ENCODE measurements around the gene CHMP5.

The CHMP5 gene

DNA sequence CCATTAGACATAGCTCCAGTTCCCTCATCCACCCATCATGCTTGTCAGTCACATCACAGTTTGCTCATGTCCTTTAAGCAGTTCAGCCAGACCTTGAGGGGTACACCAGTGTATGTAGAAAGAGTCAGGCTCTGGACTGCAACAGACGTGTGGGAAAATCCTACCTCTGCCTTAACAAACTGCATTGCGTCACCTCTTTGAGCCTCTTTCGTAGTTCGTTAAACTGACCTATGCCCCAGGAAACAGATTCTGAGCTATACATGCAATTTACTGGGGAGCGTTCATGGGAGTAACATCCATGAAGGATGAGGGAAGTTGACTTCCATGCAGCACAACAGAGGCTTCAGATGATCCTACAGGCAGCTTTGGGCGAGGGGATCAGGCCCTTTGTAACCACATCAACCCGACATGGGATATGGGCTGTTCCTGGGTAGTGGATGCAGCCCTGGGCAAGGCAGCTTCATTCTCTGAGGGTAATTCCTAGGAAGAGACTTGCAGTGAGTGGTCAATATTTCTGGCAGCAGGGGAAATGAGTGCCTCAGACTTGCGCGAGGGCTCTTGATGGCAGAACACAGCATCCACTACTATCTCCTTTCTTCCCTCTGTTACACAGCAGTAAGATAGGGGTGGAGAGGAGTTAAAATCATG, 20.6 kb upstream of the CHMP5 start:
- DNase-seq (ENCODE audit: low spot score) = no peak

DNA sequence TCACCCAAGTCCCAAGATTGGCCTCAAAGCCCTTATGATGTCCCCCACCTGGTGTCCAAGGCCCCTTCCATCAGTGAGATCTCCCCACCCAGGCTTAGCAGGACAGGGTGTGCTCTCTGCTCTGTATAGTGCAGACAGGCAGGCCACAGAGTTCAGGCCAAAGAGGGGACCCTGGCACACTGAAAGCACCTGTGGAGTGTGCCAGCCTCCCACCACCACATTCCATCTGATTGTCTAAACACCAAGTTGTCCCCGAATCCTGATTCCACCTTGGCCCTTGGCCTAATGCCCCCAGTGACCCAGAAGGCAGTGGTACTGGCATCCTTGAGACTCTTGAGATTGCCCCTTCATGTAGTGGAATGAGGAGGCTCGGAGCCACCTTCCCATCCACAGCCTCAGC, 19.5 kb upstream of the CHMP5 start:
- no peak for DNase-seq (ENCODE audit: low spot score)

DNA sequence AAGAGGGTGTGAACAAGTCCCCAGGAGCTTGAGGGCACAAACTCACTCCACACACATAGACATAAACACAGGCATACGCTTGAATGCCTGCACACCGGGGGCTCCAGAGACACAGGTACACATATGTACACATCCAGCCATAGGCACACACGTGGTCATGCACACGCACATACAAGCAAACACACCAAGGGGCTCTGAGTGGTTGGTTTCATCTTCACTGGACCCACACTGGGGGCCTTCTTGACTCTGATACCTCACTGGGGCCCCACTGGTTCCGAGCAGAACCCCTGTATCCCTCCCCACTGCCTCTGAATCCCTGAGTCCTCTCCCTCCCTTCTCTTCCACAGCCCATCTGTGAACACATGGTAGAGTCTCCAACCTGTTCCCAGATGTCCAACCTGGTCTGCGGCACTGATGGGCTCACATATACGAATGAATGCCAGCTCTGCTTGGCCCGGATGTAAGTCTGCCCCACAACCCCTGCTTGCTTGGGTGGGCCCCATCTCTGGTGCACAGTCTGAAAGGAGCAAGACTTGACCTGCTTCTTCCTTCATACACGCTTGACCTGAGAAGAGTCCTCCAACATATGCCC, 18.5 kb upstream of the CHMP5 start:
- DNase-seq (ENCODE audit: low spot score) = no peak

DNA sequence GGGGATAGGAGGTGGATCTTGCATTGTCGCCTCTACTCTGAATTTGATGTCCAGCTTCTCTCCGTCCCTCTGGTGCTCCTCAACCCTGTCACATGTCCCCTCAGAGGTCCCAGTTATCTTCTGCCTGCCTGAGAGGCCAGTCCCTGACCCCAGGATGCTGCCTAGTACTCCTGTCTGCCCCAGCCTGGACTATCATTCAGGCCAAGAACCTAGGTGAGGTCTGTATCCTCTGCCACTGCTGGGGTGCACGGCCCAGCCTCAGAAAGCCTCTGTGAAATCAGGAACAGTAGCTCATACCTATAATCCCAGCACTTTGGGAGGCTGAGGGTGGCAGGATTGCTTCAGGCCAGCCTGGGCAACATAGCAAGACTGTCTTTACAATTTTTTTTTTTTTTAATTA, 16.2 kb upstream of the CHMP5 start:
- no peak for DNase-seq (ENCODE audit: low spot score)

DNA sequence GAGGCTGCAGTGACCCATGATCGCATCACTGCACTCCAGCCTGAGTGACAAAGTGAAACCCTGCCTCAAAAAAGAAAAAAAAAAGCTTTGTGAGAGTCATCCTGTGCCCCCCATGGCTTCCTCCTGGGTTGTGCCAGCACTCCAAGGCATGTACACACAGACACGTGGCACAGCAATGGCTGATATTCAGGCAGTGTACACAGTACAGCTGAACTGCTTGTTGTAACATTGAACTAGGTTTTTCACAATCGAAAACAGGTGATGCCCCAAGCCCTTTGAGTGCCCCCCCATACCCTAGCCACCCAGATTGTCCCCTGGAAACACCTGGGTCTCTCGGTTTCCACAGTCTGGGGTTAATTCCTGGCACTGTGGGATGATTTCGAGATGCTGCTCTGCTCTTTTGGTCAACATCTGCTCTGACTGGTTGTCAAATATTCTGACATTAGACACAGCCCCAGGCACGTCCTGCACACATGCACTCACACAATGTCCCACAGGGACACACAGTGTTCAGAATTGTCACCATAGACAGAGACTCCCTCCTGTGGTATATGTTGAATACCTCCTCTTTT, 15.7 kb upstream of the CHMP5 start:
- no peak for DNase-seq (ENCODE audit: low spot score)

DNA sequence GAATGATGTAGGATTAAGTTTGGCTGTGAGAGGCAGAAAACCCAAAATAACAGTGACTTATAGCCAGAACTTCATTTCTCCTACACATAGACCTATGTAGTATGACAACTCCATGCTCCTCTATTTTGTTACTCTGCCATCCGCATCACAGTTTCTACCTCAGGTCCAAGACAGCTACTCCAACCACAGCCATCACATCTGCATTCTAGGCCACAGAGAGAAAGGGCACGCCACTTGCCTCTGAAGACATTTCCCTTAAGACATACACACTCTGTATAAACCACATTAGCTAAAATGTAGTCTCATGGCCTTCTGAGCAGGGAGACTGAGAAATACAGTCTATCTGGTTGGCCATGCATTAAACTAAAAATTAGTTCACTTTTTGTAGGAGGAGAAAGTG, 14.9 kb upstream of the CHMP5 start:
- DNase-seq (ENCODE audit: low spot score) = no peak

DNA sequence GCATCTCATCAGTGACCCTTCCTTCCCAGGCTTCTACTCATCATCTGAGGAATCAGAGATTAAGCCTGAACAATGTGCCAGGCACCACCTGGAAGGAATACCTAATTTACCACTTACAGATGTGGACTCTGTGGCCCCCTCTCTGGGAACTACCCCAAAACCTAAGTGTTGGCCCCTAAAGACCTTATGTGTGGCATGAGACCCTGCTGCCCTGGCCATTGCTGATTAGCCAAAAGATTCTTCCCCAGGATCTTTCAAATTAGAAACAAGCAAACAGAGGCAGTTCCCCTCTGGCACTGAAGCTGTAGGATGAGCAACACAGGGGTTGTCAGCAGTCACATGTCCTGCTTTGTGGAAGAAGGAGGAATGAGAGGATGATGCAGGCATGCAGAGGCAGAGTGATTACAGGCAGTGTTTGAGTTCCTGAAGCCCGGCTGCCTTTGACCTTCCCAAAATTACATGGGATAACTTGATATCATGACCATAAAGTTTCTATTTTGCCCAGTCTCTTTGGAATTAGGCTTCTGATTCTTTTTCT, 14.3 kb upstream of the CHMP5 start:
- DNase-seq (ENCODE audit: low spot score) = no peak

DNA sequence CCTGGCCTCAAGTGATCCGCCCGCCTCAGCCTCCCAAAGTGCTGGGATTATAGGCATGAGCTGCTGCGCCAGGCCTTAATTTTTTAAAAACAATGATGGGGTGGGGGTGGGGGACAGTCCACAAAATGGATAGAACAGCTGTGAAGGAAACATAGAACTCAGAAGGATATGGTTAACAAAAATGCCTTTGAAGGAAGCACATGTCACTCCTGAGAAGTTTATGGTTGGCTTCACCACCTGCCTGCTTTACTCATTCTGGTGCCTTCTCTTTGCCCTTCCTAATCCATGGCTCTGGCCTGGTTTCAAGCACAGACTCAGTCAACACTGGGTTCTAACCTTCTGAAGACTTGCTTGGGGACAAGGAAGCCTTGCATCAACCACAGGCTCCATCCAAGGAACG, 10.6 kb upstream of the CHMP5 start:
- DNase-seq (ENCODE audit: low spot score) = no peak

DNA sequence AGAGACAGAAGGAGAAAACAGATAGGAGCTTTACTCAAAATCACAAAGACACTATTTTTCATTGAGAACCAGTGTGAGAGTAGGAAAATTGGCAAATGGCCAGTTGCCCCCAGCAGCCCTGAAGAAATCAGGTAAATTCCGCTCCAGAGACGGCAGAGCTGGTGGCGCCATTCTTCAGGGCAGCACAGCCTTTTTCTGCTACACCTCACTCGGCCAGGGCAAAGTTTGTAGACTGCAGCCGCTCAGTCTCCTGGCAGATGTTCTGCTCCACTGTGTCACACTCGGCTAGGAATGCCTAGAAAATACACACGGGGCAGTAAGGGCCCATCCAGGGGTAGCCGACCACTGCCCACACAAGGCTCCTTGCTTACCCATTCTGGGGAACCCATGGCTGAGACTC, 9.8 kb upstream of the CHMP5 start:
- DNase-seq (ENCODE audit: low spot score) = no peak

DNA sequence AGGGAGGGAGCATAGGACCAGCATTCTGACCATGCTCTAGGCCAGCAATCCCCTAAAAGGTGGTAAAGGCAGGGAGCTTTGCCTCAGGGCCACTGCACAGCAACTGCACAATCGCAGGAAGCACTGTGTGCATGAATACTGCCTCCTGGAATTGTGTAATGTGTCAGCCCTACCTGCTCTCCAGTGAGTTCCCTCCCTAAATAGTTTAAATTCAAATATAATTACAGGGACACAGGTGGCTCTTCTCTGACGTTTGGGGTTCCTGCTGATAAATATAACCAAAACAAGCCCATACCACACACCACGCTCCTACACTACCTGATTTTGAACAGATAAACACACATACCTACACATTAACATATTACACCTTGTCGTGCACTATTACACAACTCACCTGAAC, 9.4 kb upstream of the CHMP5 start:
- no peak for DNase-seq (ENCODE audit: low spot score)

DNA sequence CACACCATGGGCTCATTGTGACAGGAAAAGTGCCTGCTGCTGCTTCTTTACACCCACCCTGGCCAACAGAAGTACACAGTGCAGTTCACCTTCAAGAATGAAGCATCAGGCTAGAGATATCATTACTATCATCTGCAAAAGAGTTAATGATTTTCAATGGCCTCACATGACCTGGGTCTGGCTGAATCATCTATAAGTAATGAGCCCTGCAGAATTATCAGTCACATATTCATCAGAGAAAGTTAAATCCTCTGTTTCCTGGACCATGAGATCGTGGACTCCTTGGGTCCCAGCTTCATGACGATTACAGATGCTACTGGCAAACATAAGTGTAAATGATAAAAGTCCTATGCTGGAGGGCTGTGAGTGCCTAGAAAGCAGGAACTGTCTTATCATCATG, 8.6 kb upstream of the CHMP5 start:
- no peak for DNase-seq (ENCODE audit: low spot score)

DNA sequence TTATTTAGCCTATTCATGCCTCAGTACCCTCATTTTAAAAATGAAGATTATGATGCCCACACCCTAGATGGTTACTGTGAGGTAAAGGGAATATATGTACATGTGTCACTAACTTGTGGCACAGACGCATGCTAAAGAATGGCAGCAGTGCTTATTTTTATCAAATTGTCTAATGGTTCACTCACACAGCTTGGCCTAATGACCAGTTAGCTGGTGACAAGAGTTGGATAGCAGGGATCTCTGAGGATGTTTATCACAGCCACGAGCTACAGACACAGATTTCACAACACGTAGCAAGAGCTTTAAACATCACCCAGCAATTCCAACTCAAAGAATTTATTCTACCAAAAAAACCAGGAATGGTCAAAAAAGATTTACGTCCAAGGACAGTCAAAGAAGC, 7.6 kb upstream of the CHMP5 start:
- no peak for DNase-seq (ENCODE audit: low spot score)

DNA sequence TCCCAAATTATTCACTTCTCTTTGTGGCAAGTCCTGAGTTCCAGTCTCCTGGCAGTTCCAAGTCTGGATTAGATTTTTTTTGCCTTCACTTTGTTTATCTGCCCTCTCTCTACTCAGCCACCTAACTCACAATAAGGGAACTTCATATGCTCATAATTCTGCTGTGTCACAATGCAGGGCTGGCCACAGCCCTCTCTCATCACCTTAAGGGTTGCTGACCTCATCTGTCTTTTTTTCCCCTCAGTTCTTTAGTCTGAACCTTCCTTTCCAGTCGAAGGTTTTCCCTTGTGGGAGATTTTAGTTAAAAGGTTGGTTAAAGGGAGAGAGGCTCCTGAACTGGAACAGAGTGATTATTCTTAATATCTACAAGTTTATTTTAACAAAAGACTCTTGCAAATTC, 4.5 kb upstream of the CHMP5 start:
- no peak for DNase-seq (ENCODE audit: low spot score)

DNA sequence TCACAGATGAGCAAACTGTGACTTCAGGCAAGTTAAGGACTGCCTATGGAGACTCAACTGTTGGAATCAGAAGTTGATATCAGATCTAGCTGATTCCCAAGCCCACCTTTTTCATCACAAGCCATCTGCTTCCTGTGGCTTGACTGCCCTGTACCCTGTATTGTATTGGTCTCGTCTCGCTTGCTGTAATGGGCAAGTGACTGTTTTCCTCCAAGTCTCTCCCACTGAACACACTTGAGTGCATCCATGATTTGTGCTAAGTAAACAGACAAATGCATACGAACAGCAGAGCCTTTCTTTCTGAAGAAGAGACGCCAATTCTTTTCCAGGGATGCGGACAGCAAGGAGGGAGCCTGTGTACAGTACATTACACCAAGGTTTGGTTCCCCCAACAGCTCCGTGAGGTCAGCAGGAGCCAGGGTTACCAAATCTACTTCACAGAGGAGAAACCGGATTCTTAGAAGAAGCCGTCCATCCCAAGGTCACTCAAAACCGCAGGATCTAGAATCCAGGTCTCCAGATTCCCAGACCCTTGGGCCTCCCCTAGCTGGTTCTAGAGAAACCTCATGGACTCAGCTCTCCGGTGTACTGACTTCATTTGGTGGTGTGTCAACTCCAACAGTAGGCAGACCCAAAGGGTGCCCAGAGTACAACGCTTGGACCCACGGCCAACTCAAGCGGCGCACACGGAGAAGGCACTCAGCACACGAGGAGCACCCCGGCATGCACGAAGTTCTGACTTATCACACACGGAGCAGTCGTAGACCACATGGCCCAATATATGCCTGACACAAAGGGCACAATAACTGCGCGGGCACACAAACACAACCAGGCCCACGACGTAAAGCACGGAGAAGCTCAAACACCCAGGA, 1.5 kb upstream of the CHMP5 start:
- DNase-seq (ENCODE audit: low spot score) = no peak

DNA sequence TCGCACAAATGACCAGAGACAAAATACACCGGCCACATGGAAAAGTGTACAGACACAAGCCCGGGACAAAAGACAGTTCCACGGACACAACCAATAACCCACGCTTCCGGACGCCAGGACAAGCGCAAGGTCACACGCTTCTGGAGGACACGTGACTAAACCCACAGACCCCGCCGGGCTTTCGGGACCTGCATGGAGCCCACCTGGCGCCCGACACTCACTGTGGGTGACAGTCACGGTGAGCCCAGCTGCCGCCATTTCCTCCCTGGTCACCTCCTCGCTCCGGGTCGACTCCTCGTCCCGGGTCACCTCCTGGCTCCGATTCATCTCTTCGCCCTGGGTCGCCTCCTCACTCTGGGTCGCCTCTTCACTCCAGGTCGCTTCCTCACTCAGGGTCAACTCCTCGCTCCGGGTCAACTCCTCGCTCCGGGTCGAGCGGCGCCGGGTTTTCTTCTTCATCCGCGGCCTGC, 811 bp upstream of the CHMP5 start:
- DNase-seq (ENCODE audit: low spot score) = peak; percentile 24

DNA sequence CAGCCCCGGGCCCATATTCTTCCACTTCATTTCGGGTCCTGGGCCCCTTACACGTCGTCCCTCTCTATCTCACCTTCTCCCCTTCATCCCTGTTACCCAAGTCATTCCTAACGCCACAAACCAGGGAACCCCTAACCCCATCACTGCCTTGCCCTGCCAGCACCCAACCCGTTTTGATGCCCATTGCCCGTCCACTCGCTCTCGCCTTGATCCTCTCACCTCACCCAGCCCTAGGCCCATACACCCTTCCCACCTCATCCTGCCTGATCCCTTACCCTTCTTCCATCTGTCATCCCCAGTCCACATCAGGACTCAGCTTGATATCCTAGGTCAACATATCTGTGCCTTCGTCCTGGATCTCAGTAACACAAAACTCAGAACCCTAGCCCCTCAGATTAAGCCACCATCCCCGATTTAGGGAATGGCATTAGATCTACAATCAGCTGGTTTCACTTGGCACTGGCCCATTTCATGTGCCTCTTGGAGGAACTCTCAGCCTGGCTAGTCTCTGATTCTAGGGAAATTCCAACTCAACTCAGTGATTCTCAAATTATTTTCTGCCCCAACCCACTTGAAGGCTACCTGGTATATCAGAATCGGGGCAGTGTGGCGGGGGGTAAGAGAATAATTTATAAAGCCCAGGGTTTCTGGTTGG, 489 bp downstream of the CHMP5 start:
- DNase-seq (ENCODE audit: low spot score) = no peak

DNA sequence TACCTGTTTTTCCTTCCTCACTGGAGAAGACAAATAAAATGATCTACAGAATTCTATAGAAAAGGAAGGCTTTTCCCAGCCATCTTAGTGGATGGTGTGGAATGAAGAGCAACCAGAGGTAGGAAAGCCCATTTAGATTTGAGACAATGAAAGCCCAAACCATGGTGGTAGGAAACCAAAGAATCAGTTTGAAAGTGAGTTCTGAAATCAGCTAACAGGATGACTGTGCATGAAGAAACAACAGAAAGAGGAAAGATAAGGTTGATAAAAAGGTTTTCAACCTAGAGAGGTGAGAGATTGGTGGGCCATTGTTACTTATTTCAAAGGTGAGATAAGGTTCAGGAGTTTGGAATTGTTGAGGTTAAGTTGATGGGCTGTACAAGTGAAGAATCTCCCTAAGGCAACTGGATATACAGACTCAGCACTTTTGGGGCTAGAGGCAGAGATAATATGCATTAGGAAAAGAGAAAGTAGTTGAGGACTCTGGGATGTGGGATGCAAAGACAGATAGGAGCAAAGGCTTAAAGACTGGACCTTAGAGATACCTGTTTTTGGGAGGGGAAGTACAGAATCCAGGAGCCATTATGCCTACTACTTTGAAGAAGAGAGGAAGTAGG, 2.4 kb downstream of the CHMP5 start:
- no peak for DNase-seq (ENCODE audit: low spot score)

DNA sequence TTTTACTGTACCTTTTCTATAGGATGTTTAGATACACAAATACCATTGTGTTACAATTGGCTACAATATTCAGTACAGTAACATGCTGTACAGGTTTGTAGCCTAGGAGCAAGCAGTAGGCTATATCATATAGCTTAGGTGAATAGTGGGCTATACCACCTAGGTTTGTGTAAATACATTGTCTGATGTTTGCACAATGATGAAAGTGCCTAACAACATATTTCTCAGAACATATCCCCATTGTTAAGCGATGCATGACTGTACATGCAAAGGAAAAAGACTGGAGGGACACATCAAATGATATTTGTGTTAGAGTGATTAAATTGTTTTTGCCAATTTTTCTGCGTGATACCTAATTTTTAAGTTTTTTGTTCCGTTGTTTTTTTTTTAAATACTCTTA, 5.3 kb downstream of the CHMP5 start:
- no peak for DNase-seq (ENCODE audit: low spot score)

DNA sequence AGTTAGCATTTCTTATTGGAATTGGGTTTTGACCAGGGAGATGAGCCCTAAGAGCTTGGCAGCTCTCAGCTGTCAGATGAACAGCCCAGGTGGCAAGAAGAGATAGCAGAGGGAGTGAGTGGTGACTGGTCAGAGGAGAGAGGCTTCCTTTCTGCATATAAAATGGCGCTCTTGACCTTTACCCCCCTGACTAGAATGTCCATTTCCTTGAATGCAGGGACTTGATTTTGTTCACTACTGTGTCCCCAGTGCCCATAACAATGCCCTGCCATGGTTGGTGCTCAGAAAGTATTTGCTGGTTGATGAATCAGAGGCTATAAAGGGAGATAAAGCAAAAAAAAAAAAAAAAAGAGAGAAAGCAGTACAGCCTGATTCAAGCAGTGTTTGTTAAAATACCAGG, 7.2 kb downstream of the CHMP5 start:
- no peak for DNase-seq (ENCODE audit: low spot score)

DNA sequence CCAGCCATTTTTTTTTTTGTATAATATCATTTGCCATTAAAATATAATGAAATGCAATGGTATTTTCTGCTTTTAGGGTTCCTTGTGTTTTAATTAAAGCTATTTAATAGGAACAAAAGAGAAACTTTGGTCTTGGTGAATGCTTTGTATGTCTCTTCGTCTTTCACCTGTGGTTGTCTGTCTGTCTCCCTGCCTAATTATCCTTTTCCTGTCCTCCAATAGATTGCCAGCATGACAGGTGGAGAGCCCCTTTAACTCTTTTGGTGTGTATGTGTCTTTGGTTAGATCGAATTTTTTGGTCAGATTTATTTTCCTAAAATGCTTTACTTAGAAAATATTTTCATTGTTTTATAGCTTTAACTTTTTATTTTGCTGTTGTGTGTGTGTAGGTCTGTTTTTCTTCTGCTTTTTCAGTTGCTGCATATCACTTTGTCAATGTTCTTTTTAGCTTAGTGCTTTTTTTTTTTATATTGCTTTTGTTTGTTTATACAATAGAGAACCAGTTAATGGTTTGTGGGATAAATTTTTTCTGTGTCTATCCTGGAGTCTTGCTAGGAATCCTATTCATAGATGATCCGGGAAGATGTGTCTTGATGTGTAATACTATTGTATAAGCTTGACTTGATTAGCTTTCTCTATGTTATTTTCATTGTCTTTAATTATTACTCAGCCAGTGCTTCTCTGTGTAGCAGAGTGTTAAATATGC, 8.6 kb downstream of the CHMP5 start:
- DNase-seq (ENCODE audit: low spot score) = no peak

DNA sequence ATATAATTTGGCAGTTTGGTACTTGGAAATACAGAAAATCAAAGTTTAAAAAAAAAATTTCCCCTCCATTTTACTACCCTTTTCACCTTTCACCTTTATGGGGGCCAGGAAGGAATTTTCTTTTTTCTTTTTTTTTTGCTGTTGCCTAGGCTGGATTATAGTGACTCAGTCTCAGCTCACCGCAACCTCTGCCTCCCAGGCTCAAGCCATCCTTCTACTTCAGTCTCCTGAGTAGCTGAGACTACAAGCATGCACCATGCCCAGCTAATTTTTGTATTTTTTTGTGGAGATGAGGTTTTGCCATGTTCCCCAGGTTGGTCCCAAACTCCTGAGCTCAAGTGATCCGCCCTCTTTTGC, 9.1 kb downstream of the CHMP5 start:
- no peak for DNase-seq (ENCODE audit: low spot score)
